Panc1 (cell line): ENCODE results near the gene CABS1. TPM values are rescaled to one million over a fixed set of nuclear protein-coding genes. Genes with fewer than 3 reads are reported as not detected.

Experiments used
- ATAC-seq: fragments of 200-7000 bp; cut with Tn5 transposase; 2 replicates; pipeline ENCODE4 v1.9.1; 2020; ENCODE audit warnings: mild to moderate bottlenecking, moderate library complexity
- BruUV-seq: library from RNA; stranded (reverse); fragments of 400-500 nt; replicated peaks from 2 replicates; lab custom pipeline; 2021; lab: Mats Ljungman, UMichigan
- CTCF ChIA-PET: fragments of 300-600 bp; sonication (Branson Sonifier 250); formaldehyde crosslinking; loops from one replicate; lab custom pipeline; 2022; ENCODE audit warnings: antibody characterized with exemption; lab: Charles Lee
- POLR2A ChIA-PET: fragments of 300-600 bp; sonication (Branson Sonifier 250); formaldehyde crosslinking; loops from one replicate; lab custom pipeline; 2022; ENCODE audit warnings: antibody characterized with exemption; lab: Charles Lee
- DNase-seq: peaks from one replicate; pipeline ENCODE4 v3.0.0-alpha.2; 2010; ENCODE audit warnings: low read depth, low spot score
- H3K27ac ChIP-seq: 2 replicates; pipeline ENCODE4 v1.5.1; 2011; ENCODE audit warnings: mild to moderate bottlenecking, low read length, inconsistent platforms
- H3K27me3 ChIP-seq: fragments of 200-500 bp; sonication (Bioruptor generic); 2 replicates; pipeline ENCODE4 v1.6.0; 2014; ENCODE audit warnings: low read length, inconsistent platforms; ENCODE audit not compliant: control insufficient read depth, insufficient read depth
- H3K36me3 ChIP-seq: fragments of 200-500 bp; sonication (Bioruptor generic); 2 replicates; pipeline ENCODE4 v1.5.1; 2014; ENCODE audit warnings: inconsistent platforms, mild to moderate bottlenecking, low read length, moderate library complexity; ENCODE audit not compliant: control insufficient read depth, insufficient read depth
- H3K4me1 ChIP-seq: 2 replicates; pipeline ENCODE4 v1.5.1; 2011; ENCODE audit warnings: inconsistent platforms, mild to moderate bottlenecking, low read length, moderate library complexity; ENCODE audit not compliant: control insufficient read depth, insufficient read depth
- H3K4me3 ChIP-seq, 2 experiments: 2 replicates each; pipeline ENCODE4 v1.5.1; 2011 to 2012; ENCODE audit warnings: low read depth in 2 of 2, low read length in 2 of 2, mild to moderate bottlenecking in 2 of 2, inconsistent platforms in 1 of 2, moderate library complexity in 1 of 2
- H3K9me3 ChIP-seq: fragments of 200-500 bp; sonication (Bioruptor generic); 2 replicates; pipeline ENCODE4 v1.5.1; 2014; ENCODE audit warnings: low read depth, mild to moderate bottlenecking, inconsistent platforms, low read length, moderate library complexity; ENCODE audit not compliant: control insufficient read depth, insufficient read depth
- CTCF ChIP-seq: fragments of 450-650 bp; IDR thresholded peaks from 2 replicates; pipeline ENCODE4 v1.5.1; 2017; ENCODE audit warnings: mild to moderate bottlenecking
- POLR2AphosphoS5 ChIP-seq: IDR thresholded peaks from 2 replicates; pipeline ENCODE4 v1.6.1; 2012; ENCODE audit warnings: mild to moderate bottlenecking, low read depth, low read length, moderate library complexity
- REST ChIP-seq, 2 experiments: IDR thresholded peaks; 2 replicates each; pipeline ENCODE4 v1.6.1; 2011 to 2012; ENCODE audit warnings: low read depth in 2 of 2, control low read depth in 1 of 2, low read length in 1 of 2, mild to moderate bottlenecking in 1 of 2, moderate library complexity in 1 of 2; ENCODE audit not compliant: insufficient read depth in 1 of 2
- SIN3A ChIP-seq: IDR thresholded peaks from 2 replicates; pipeline ENCODE4 v1.6.1; 2012; ENCODE audit warnings: low read depth, mild to moderate bottlenecking, low read length, moderate library complexity, borderline replicate concordance; ENCODE audit not compliant: insufficient read depth
- TCF7L2 ChIP-seq: IDR thresholded peaks from 2 replicates; pipeline ENCODE4 v1.6.1; 2011; ENCODE audit warnings: mild to moderate bottlenecking, low read depth, low read length, inconsistent platforms
- in situ Hi-C: cut with HindIII; loops from 2 replicates; pipeline ENCODE4 v1.10.0; 2016; ENCODE audit warnings: low sequenced_read_pairs, low pct_unique_long_range_greater_than_20kb
- intact Hi-C: fragments of 100-400 bp; cut with micrococcal nuclease; formaldehyde crosslinking; loops from one replicate; pipeline ENCODE4 v1.10.0; 2022; ENCODE audit not compliant: unreplicated experiment
- total RNA-seq: library from RNA; stranded (reverse); gene quantifications from one replicate; pipeline ENCODE4 v1.2.1, GENCODE V29; 2021; ENCODE audit not compliant: unreplicated experiment

The CABS1 gene
- total RNA-seq, 1 experiment from 2014 or later: not detected

GRCh38 chr4:70291341-70291740 lies 43.4 kb upstream of the CABS1 start:
- ChIA-PET POLR2A (no interaction called here), CTCF (no interaction called here)
- no peak overlapping the region for H3K4me3 ChIP-seq
- H3K4me1 ChIP-seq: no peaks in the 10 kb centered on the region
- TF ChIP-seq POLR2AphosphoS5: no peak
- TF ChIP-seq SIN3A: no peak
- TF ChIP-seq TCF7L2: no peak
- no peak for TF ChIP-seq CTCF
- no peak for TF ChIP-seq REST (IDR thresholded peaks at IDR 0.05; ENCODE audit: insufficient read depth in 1 of 2, low read depth in 2 of 2, low read length in 1 of 2)
- no peaks in the 10 kb centered on the region for H3K27me3 ChIP-seq
- ATAC-seq (no peak), DNase-seq (no peak)
- no peaks in the 10 kb centered on the region for H3K9me3 ChIP-seq
- intact Hi-C loops: no loop called here
- no peaks in the 10 kb centered on the region for H3K36me3 ChIP-seq
- no peak overlapping the region for H3K27ac ChIP-seq
- in situ Hi-C loops: no loop called here
- no TSS peak for BruUV-seq

GRCh38 chr4:70297576-70297975 lies 37.2 kb upstream of the CABS1 start:
- no peak for DNase-seq
- BruUV-seq: no TSS peak
- Histone ChIP-seq H3K27ac (no peak overlapping the region), H3K4me1 (no peaks in the 10 kb centered on the region), H3K27me3 (no peaks in the 10 kb centered on the region), H3K36me3 (no peaks in the 10 kb centered on the region), H3K4me3 (no peak overlapping the region), H3K9me3 (no peaks in the 10 kb centered on the region)
- in situ Hi-C loops (no loop called here), intact Hi-C loops (no loop called here)
- ChIA-PET POLR2A (no interaction called here), CTCF (interaction anchor here (0.6 kb wide), 1 partner anchor 979 kb away, joined by 5 read pairs; no protein-coding TSS in a partner anchor)
- no peak for ATAC-seq
- TF ChIP-seq SIN3A (no peak), REST (IDR thresholded peaks at IDR 0.05; ENCODE audit: insufficient read depth in 1 of 2, low read depth in 2 of 2, low read length in 1 of 2) (no peak), TCF7L2 (no peak), CTCF (no peak), POLR2AphosphoS5 (no peak)
